Gastroesophageal sphincter (tissue), 4 donors: ENCODE measurements around the gene AKAP13. TPM values are rescaled to one million over a fixed set of nuclear protein-coding genes. Genes with fewer than 3 reads are reported as not detected.

Experiments used
- ATAC-seq: fragments of 150-250 bp; one replicate; pipeline ENCODE4 v1.9.1; 2016; ENCODE audit warnings: mild to moderate bottlenecking, moderate library complexity
- H3K27ac ChIP-seq, 4 donors: fragments of 200-600 bp; sonication (generic) in 3 of 4; 1 replicate in 3 of 4; 2 replicates in 1 of 4; pipeline ENCODE4 v1.5.1; 2016 to 2019
- H3K27me3 ChIP-seq: fragments of 200-600 bp; sonication (generic); one replicate; pipeline ENCODE4 v1.5.1; 2019
- H3K36me3 ChIP-seq, 2 donors: fragments of 200-600 bp; sonication (generic); one replicate each; pipeline ENCODE4 v1.5.1; 2019; ENCODE audit warnings: control low read depth in 1 of 2
- H3K4me1 ChIP-seq, 3 donors: fragments of 200-600 bp; sonication (generic); 1 replicate in 2 of 3; 2 replicates in 1 of 3; pipeline ENCODE4 v1.5.1; 2016 to 2019; ENCODE audit warnings: control low read depth in 2 of 3
- H3K4me3 ChIP-seq, 2 donors: fragments of 200-600 bp; sonication (generic); one replicate each; pipeline ENCODE4 v1.5.1; 2019; ENCODE audit warnings: mild to moderate bottlenecking in 1 of 2, moderate library complexity in 1 of 2
- H3K9me3 ChIP-seq, 3 donors: fragments of 200-600 bp; sonication (generic); one replicate each; pipeline ENCODE4 v1.5.1; 2017 to 2019; ENCODE audit warnings: control low read depth in 2 of 3
- EP300 ChIP-seq: sonication (generic); formaldehyde crosslinking; IDR thresholded peaks from one replicate; pipeline ENCODE4 v1.6.1; 2017; ENCODE audit warnings: antibody characterized with exemption, mild to moderate bottlenecking
- POLR2A ChIP-seq, 2 donors: fragments of 450-650 bp; IDR thresholded peaks; one replicate each; pipeline ENCODE4 v1.6.1; 2017; ENCODE audit warnings: antibody characterized with exemption in 2 of 2, mild to moderate bottlenecking in 2 of 2, moderate library complexity in 1 of 2
- POLR2AphosphoS5 ChIP-seq: sonication (generic); formaldehyde crosslinking; IDR thresholded peaks from one replicate; pipeline ENCODE4 v1.6.1; 2017; ENCODE audit warnings: antibody characterized with exemption
- WGBS, 2 donors: methylation state at CpG; one replicate each; pipeline ENCODE4 v1.1.5; 2018; ENCODE audit warnings: low coverage in 1 of 2; 5-methylcytosine and 5-hydroxymethylcytosine counted together
- total RNA-seq, 4 donors: library from RNA; depleted of rRNA; stranded (reverse); fragments of >200 nt; gene quantifications; one replicate each; pipeline ENCODE4 v1.1.0, GENCODE V29; 2016
- TF ChIP-seq, protein P1 (sequence below), 4 experiments: fragments of 200-600 bp in 2 of 4; fragments of 450-650 bp in 2 of 4; sonication (generic) in 1 of 4; IDR thresholded peaks; one replicate each; pipeline ENCODE4 v1.5.1; 2017 to 2019; ENCODE audit warnings: antibody characterized with exemption in 4 of 4, mild to moderate bottlenecking in 2 of 4, moderate library complexity in 2 of 4

The AKAP13 gene
- total RNA-seq, 4 donors from 2014 or later: 196 to 252 (median 215) TPM

DNA sequence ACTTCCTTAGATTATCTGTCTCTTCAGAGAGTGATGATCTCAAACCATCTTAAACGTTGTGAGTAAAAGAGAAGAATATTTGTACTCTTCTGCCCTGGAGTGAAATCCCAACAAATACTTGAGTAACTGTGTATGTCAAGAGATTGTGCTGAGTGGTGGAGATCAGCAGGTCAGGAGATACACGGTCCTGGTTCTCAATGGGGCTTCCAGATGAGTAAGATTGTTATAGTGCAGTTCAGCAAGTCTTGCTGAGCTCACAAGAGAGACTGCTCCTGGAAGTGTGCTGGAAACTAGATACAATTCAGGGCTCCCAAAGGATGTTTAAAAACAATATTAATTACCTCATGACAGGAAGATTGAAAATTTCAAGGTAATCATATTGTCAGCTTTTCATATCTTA, 184.3 kb downstream of the AKAP13 start:
- no peak for ATAC-seq
- Histone ChIP-seq H3K4me1 (peaks cover 6 to 46% (median 19%) of the 10 kb centered on the region in 3 donors), H3K27me3 (no peaks in the 10 kb centered on the region), H3K9me3 (no peaks in the 10 kb centered on the region), H3K4me3 (no peak overlapping the region), H3K27ac (peak overlapping the region in 1 of 4 donors; percentile 0), H3K36me3 (no peaks in the 10 kb centered on the region)
- no peak for TF ChIP-seq POLR2A (IDR thresholded peaks at IDR 0.05)
- TF ChIP-seq, protein P1, sequence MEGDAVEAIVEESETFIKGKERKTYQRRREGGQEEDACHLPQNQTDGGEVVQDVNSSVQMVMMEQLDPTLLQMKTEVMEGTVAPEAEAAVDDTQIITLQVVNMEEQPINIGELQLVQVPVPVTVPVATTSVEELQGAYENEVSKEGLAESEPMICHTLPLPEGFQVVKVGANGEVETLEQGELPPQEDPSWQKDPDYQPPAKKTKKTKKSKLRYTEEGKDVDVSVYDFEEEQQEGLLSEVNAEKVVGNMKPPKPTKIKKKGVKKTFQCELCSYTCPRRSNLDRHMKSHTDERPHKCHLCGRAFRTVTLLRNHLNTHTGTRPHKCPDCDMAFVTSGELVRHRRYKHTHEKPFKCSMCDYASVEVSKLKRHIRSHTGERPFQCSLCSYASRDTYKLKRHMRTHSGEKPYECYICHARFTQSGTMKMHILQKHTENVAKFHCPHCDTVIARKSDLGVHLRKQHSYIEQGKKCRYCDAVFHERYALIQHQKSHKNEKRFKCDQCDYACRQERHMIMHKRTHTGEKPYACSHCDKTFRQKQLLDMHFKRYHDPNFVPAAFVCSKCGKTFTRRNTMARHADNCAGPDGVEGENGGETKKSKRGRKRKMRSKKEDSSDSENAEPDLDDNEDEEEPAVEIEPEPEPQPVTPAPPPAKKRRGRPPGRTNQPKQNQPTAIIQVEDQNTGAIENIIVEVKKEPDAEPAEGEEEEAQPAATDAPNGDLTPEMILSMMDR (IDR thresholded peaks at IDR 0.05): no peak
- TF ChIP-seq POLR2AphosphoS5: no peak
- TF ChIP-seq EP300: no peak
- WGBS, 2 donors: 16 to 43% methylated on average over 2 of the region's 2 CpGs

DNA sequence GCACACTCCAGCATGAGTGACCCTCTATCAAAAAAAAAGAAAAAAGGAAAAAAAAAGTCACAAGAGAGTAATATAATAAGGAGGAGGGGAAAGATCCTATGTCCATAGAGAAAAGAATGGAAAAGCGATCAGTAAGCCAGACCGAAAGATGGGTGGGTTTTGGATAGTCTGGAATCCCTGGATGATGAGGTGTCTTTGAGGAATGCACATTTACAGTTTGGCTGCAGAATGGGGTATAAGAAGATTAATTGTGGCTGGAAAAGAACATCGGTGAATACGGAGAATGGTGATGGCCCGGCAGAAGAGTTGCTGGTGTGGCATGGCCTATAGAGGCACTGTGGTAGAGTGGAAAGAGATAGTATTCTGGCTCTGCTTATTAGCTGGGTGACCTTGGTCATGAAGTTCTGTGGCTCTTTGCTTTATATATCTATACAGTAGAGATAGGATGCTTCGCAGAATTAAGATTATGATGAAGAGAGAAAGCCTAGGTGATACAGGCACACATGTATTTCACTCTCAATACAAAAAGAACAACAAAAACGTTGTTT, 187.9 kb downstream of the AKAP13 start:
- Histone ChIP-seq H3K36me3 (no peaks in the 10 kb centered on the region), H3K27ac (peak overlapping the region in 1 of 4 donors; percentile 48), H3K27me3 (no peaks in the 10 kb centered on the region), H3K9me3 (no peaks in the 10 kb centered on the region), H3K4me1 (peaks cover 6 to 41% (median 15%) of the 10 kb centered on the region in 3 donors), H3K4me3 (no peak overlapping the region)
- 92 to 96% methylated on average over 6 to 7 of the region's 7 CpGs for WGBS, 2 donors
- TF ChIP-seq, protein P1 (IDR thresholded peaks at IDR 0.05): no peak
- no peak for TF ChIP-seq POLR2A (IDR thresholded peaks at IDR 0.05)
- no peak for TF ChIP-seq EP300
- TF ChIP-seq POLR2AphosphoS5: no peak
- no peak for ATAC-seq

DNA sequence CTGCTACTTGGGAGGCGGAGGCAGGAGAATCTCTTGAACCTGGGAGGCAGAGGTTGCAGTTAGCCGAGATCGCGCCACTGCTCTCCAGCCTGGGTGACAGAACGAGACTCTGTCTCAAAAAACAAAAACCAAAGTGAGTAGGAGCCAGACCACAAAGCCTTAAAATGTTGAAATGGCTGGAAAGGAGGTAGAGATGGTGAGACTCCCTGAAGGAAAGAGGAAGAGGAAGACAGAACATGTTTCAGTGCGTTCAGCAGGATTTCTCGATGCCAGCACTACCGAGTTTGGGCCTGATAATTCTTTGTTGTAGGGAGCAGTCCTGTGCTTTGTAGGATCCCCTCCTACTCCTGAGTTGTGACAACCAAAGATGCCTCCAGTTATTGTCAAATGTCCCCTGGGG, 189.9 kb downstream of the AKAP13 start:
- no peaks in the 10 kb centered on the region for H3K9me3 ChIP-seq
- 93 to 100% methylated on average over 3 to 8 of the region's 8 CpGs for WGBS, 2 donors
- H3K4me3 ChIP-seq: no peak overlapping the region
- no peak for ATAC-seq
- H3K27ac ChIP-seq: peak overlapping the region in 2 of 4 donors; percentile 13 to 33
- no peaks in the 10 kb centered on the region for H3K36me3 ChIP-seq
- no peaks in the 10 kb centered on the region for H3K27me3 ChIP-seq
- peaks cover 0 to 33% (median 4%) of the 10 kb centered on the region in 3 donors for H3K4me1 ChIP-seq
- TF ChIP-seq EP300 (no peak), POLR2A (IDR thresholded peaks at IDR 0.05) (no peak), POLR2AphosphoS5 (no peak)

DNA sequence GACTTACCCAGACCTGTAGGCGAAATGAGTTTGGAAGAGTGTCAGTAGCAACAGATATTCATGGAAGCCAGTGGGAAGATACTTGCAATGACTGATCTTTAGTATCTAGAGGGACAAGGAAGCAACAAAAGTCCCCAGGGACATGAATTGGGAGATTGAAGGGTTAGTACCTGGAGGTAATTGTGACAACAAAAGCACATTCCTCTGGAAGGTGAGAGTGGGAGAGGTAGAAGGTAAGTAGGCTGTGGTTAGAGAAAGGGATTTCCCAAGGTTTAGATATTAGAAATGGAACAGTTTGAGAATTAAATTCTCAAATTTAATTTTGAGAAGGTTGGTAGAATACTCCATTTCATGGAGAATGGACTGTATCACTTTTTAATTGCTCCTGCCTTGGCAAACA, 191.4 kb downstream of the AKAP13 start:
- no peak overlapping the region for H3K4me3 ChIP-seq
- 70 to 100% methylated on average over 1 of the region's 1 CpG for WGBS, 2 donors
- TF ChIP-seq, protein P1 (IDR thresholded peaks at IDR 0.05): no peak
- TF ChIP-seq EP300 (no peak), POLR2AphosphoS5 (no peak), POLR2A (IDR thresholded peaks at IDR 0.05) (no peak)
- H3K27me3 ChIP-seq: no peaks in the 10 kb centered on the region
- peaks cover 4 to 43% (median 10%) of the 10 kb centered on the region in 3 donors for H3K4me1 ChIP-seq
- H3K36me3 ChIP-seq: no peaks in the 10 kb centered on the region
- no peak for ATAC-seq
- no peak overlapping the region for H3K27ac ChIP-seq
- H3K9me3 ChIP-seq: no peaks in the 10 kb centered on the region

DNA sequence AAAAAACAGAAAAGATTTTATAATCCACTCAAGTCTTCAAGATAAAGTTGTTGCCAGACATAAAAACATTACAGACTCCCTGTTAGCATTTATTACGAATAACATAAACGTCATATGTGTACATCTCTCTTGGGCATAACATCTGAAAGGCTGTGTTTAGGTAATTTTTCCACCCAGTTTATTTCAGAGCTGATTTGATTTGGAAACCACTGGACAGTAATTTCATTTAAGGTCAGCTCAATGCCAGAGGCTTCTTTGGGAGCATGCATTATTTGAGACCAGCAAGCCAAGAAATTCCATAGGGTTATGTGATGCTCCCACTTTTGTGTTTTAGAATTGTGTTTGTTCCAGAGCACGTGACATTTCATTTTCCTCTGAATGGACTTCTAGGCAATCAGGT, 196.0 kb downstream of the AKAP13 start:
- H3K4me3 ChIP-seq: no peak overlapping the region
- peaks cover 0 to 5% of the 10 kb centered on the region in 2 donors for H3K36me3 ChIP-seq
- H3K9me3 ChIP-seq: no peaks in the 10 kb centered on the region
- H3K4me1 ChIP-seq: peaks cover 17 to 58% (median 22%) of the 10 kb centered on the region in 3 donors
- TF ChIP-seq EP300 (no peak), POLR2AphosphoS5 (no peak), POLR2A (IDR thresholded peaks at IDR 0.05) (no peak)
- TF ChIP-seq, protein P1 (IDR thresholded peaks at IDR 0.05): no peak
- 27 to 50% methylated on average over 3 of the region's 3 CpGs for WGBS, 2 donors
- no peak for ATAC-seq
- H3K27ac ChIP-seq: peak overlapping the region in 3 of 4 donors; percentile 45 to 84 (median 66)
- H3K27me3 ChIP-seq: no peaks in the 10 kb centered on the region
